H1 (cell line): ENCODE data around the gene BLOC1S3. TPM values are rescaled to one million over a fixed set of nuclear protein-coding genes. Genes with fewer than 3 reads are reported as not detected.
A peak's percentile ranks its signal among the peaks of the same experiment; 100 is the strongest.

Experiments
- CTCF ChIA-PET: fragments of 300-600 bp; sonication (Branson Sonifier 250); formaldehyde crosslinking; loops from one replicate; lab custom pipeline; 2021; ENCODE audit not compliant: partially characterized antibody; lab: Charles Lee
- POLR2A ChIA-PET: fragments of 300-600 bp; sonication (Branson Sonifier 250); formaldehyde crosslinking; loops from one replicate; lab custom pipeline; 2021; ENCODE audit warnings: inconsistent platforms; ENCODE audit not compliant: partially characterized antibody; lab: Charles Lee
- DNase-seq, 2 experiments: peaks; one replicate each; pipeline versions ENCODE4 v3.0.0 to v3.0.0-alpha.2; 2010 to 2022; ENCODE audit warnings: low spot score in 2 of 2, low read depth in 1 of 2, mixed read lengths in 1 of 2
- FAIRE-seq: peaks from 2 replicates; lab custom pipeline; 2011; peaks lifted over from hg19 to GRCh38; lab: Jason Lieb, UNC
- H2AFZ ChIP-seq: 2 replicates; pipeline ENCODE4 v1.8.1; 2012; ENCODE audit warnings: low read length, inconsistent platforms
- H2AK5ac ChIP-seq: 2 replicates; pipeline ENCODE4 v1.6.1; 2013; ENCODE audit warnings: low read depth, low read length
- H2BK120ac ChIP-seq: replicated peaks from 2 replicates; pipeline ENCODE3; 2013; ENCODE audit warnings: low read depth, low read length, inconsistent platforms
- H2BK12ac ChIP-seq: 2 replicates; pipeline ENCODE4 v1.6.1; 2013; ENCODE audit warnings: low read depth, low read length
- H2BK15ac ChIP-seq: 2 replicates; pipeline ENCODE4 v1.6.1; 2013; ENCODE audit warnings: low read length
- H2BK20ac ChIP-seq: 2 replicates; pipeline ENCODE4 v1.6.1; 2013; ENCODE audit warnings: low read length
- H2BK5ac ChIP-seq: 2 replicates; pipeline ENCODE4 v1.6.1; 2013; ENCODE audit warnings: low read depth, low read length
- H3K14ac ChIP-seq: 2 replicates; pipeline ENCODE4 v1.6.1; 2013; ENCODE audit warnings: inconsistent platforms; ENCODE audit not compliant: insufficient read length
- H3K18ac ChIP-seq: 2 replicates; pipeline ENCODE4 v1.6.1; 2013; ENCODE audit warnings: low read length; ENCODE audit errors: extremely low read depth
- H3K23ac ChIP-seq: 2 replicates; pipeline ENCODE4 v1.6.1; 2013; ENCODE audit warnings: inconsistent platforms; ENCODE audit not compliant: insufficient read length
- H3K23me2 ChIP-seq: 2 replicates; pipeline ENCODE4 v1.6.1; 2013; ENCODE audit warnings: low read depth, low read length
- H3K27ac ChIP-seq: 2 replicates; pipeline ENCODE4 v1.6.1; 2011; ENCODE audit warnings: low read depth, low read length, inconsistent platforms
- H3K27me3 ChIP-seq, 4 experiments: replicated peaks in 1 of 4; 1 replicate in 1 of 4; 2 replicates in 3 of 4; pipeline versions ENCODE4 v1.6.1 to v1.8.1; 2011 to 2013; ENCODE audit warnings: low read length in 3 of 4, mild to moderate bottlenecking in 3 of 4, inconsistent platforms in 2 of 4, mixed read lengths in 2 of 4, moderate library complexity in 1 of 4; ENCODE audit not compliant: control insufficient read depth in 3 of 4, insufficient read depth in 3 of 4; ENCODE audit errors: extremely low read depth in 1 of 4
- H3K36me3 ChIP-seq, 4 experiments: 2 replicates each; pipeline versions ENCODE4 v1.6.1 to v1.8.1; 2011 to 2013; ENCODE audit warnings: mild to moderate bottlenecking in 4 of 4, low read length in 3 of 4, moderate library complexity in 2 of 4, control low read depth in 1 of 4, inconsistent platforms in 1 of 4; ENCODE audit not compliant: insufficient read depth in 4 of 4, control insufficient read depth in 2 of 4
- H3K4ac ChIP-seq: replicated peaks from 2 replicates; pipeline ENCODE3; 2013; ENCODE audit warnings: low read length, low read depth, mixed read lengths, inconsistent platforms; ENCODE audit not compliant: insufficient read length
- H3K4me1 ChIP-seq, 4 experiments: replicated peaks in 1 of 4; 1 replicate in 1 of 4; 2 replicates in 3 of 4; pipeline versions ENCODE4 v1.6.1 to v1.8.1; 2011 to 2013; ENCODE audit warnings: low read length in 3 of 4, inconsistent platforms in 2 of 4, mixed read lengths in 1 of 4; ENCODE audit not compliant: insufficient read depth in 4 of 4, control insufficient read depth in 3 of 4
- H3K4me2 ChIP-seq, 2 experiments: 2 replicates each; pipeline versions ENCODE4 v1.6.1 to v1.8.1; 2011 to 2013; ENCODE audit warnings: low read depth in 2 of 2, low read length in 2 of 2, control low read depth in 1 of 2, inconsistent platforms in 1 of 2, mild to moderate bottlenecking in 1 of 2; ENCODE audit not compliant: insufficient read depth in 1 of 2
- H3K4me3 ChIP-seq, 4 experiments: fragments of 200-600, 300-600 bp in 1 of 4; sonication (generic), shearing (Covaris generic), sonication (Bioruptor Twin) in 1 of 4; 2 replicates each; pipeline versions ENCODE4 v1.5.1 to v1.8.1; 2011 to 2016; ENCODE audit warnings: low read length in 4 of 4, low read depth in 3 of 4, control low read depth in 2 of 4, inconsistent platforms in 2 of 4, mild to moderate bottlenecking in 2 of 4, mixed read lengths in 1 of 4, moderate library complexity in 1 of 4; ENCODE audit not compliant: insufficient read depth in 2 of 4; ENCODE audit errors: extremely low read depth in 1 of 4
- H3K56ac ChIP-seq: replicated peaks from 2 replicates; pipeline ENCODE3; 2013; ENCODE audit warnings: low read depth, mild to moderate bottlenecking, mixed read lengths, low read length, inconsistent platforms; ENCODE audit not compliant: insufficient read length
- H3K79me1 ChIP-seq: 2 replicates; pipeline ENCODE4 v1.6.1; 2013; ENCODE audit warnings: low read depth, low read length, control low read depth
- H3K79me2 ChIP-seq, 2 experiments: 2 replicates each; pipeline versions ENCODE4 v1.6.1 to v1.8.1; 2012 to 2013; ENCODE audit warnings: low read length in 2 of 2, mild to moderate bottlenecking in 2 of 2, inconsistent platforms in 1 of 2; ENCODE audit not compliant: insufficient read depth in 2 of 2, control insufficient read depth in 1 of 2
- H3K9ac ChIP-seq, 4 experiments: replicated peaks in 1 of 4; 1 replicate in 1 of 4; 2 replicates in 3 of 4; pipeline versions ENCODE4 v1.6.1 to v1.8.1; 2011 to 2013; ENCODE audit warnings: low read depth in 3 of 4, low read length in 3 of 4, control low read depth in 2 of 4, mild to moderate bottlenecking in 2 of 4, moderate library complexity in 2 of 4, inconsistent platforms in 1 of 4; ENCODE audit errors: extremely low read depth in 1 of 4
- H3K9me3 ChIP-seq, 2 experiments: 2 replicates each; pipeline versions ENCODE4 v1.6.1 to v1.8.1; 2012 to 2013; ENCODE audit warnings: mild to moderate bottlenecking in 2 of 2, moderate library complexity in 2 of 2, control low read depth in 1 of 2, inconsistent platforms in 1 of 2, low read depth in 1 of 2, low read length in 1 of 2, mixed read lengths in 1 of 2; ENCODE audit not compliant: insufficient read depth in 2 of 2
- H4K20me1 ChIP-seq, 2 experiments: replicated peaks in 1 of 2; 2 replicates each; pipeline versions ENCODE3 to v1.8.1; 2011 to 2013; ENCODE audit warnings: inconsistent platforms in 2 of 2, low read length in 2 of 2, mild to moderate bottlenecking in 1 of 2; ENCODE audit not compliant: insufficient read depth in 2 of 2, control insufficient read depth in 1 of 2
- H4K5ac ChIP-seq: 2 replicates; pipeline ENCODE4 v1.6.1; 2013; ENCODE audit warnings: low read length, low read depth, mixed read lengths, inconsistent platforms; ENCODE audit not compliant: insufficient read length
- H4K8ac ChIP-seq: 2 replicates; pipeline ENCODE4 v1.8.0; 2013; ENCODE audit warnings: mild to moderate bottlenecking, moderate library complexity, low read length, inconsistent platforms; ENCODE audit not compliant: insufficient read depth; ENCODE audit errors: extremely low read depth
- H4K91ac ChIP-seq: replicated peaks from 2 replicates; pipeline ENCODE3; 2013; ENCODE audit warnings: low read length, mixed read lengths, inconsistent platforms; ENCODE audit not compliant: insufficient read length
- BRCA1 ChIP-seq: IDR thresholded peaks from 2 replicates; pipeline ENCODE4 v1.6.1; 2012; ENCODE audit warnings: low read depth, low read length, improper control_type of control experiment
- KDM4A ChIP-seq: IDR thresholded peaks from one replicate; pipeline ENCODE4 v1.7.1; 2012; ENCODE audit warnings: low read depth, mild to moderate bottlenecking, moderate library complexity, low read length, inconsistent platforms; ENCODE audit not compliant: severe bottlenecking
- NANOG ChIP-seq: IDR thresholded peaks from 2 replicates; pipeline ENCODE4 v1.6.1; 2011; ENCODE audit warnings: low read length, low read depth, mild to moderate bottlenecking, inconsistent platforms; ENCODE audit not compliant: insufficient read depth, poor library complexity, severe bottlenecking
- TBP ChIP-seq: IDR thresholded peaks from 2 replicates; pipeline ENCODE4 v1.6.1; 2011; ENCODE audit warnings: low read depth, low read length, improper control_type of control experiment
- TCF12 ChIP-seq: IDR thresholded peaks from 2 replicates; pipeline ENCODE4 v1.6.1; 2011; ENCODE audit warnings: low read depth, mild to moderate bottlenecking, low read length
- ZNF274 ChIP-seq: IDR thresholded peaks from 2 replicates; pipeline ENCODE4 v1.7.0; 2012; ENCODE audit warnings: low read length, borderline replicate concordance; ENCODE audit errors: extremely low read depth
- WGBS, 2 experiments: shearing (Covaris generic) in 1 of 2; methylation state at CpG; one replicate each; pipeline versions ENCODE4 v1.1.6 to v1.1.7; 2013 to 2015; ENCODE audit warnings: low lambda C conversion rate in 2 of 2, mixed read lengths in 2 of 2, inconsistent platforms in 1 of 2, low coverage in 1 of 2, missing lambda C conversion rate in 1 of 2; ENCODE audit not compliant: insufficient replicate concordance in 2 of 2, insufficient coverage in 1 of 2, insufficient read length in 1 of 2; ENCODE audit errors: extremely low coverage in 1 of 2, missing lambda C conversion rate in 1 of 2; 5-methylcytosine and 5-hydroxymethylcytosine counted together
- polyA plus RNA-seq, 7 experiments: library from polyadenylated mRNA; depleted of rRNA in 3 of 7; stranded (reverse) in 5 of 7; unstranded in 2 of 7; fragments of >200 nt in 5 of 7; fragments of 200-250 nt in 2 of 7; gene quantifications; 1 replicate in 5 of 7; 2 replicates in 1 of 7; 4 replicates in 1 of 7; pipeline versions ENCODE4 v1.2.1 to v1.2.3, GENCODE V29; 2011 to 2013; ENCODE audit warnings: missing spikeins in 2 of 7, mixed read lengths in 2 of 7
- total RNA-seq: library from RNA; stranded (reverse); fragmentation: NEBNext Ultra II Directional; extraction: Animal tissue kit (Norgen Biotek cat#: 25700); gene quantifications from 2 replicates; pipeline ENCODE4 v1.2.1, GENCODE V29; 2021
- TF ChIP-seq, protein P1 (sequence below): IDR thresholded peaks from 2 replicates; pipeline ENCODE4 v1.6.1; 2012; ENCODE audit warnings: inconsistent platforms

Gene BLOC1S3
- total and polyA plus RNA-seq, 2 of the 8 experiments (the other 6 are each of a cell fraction or from before 2014, with no cell fraction given): 6.0 to 6.1 TPM

DNA sequence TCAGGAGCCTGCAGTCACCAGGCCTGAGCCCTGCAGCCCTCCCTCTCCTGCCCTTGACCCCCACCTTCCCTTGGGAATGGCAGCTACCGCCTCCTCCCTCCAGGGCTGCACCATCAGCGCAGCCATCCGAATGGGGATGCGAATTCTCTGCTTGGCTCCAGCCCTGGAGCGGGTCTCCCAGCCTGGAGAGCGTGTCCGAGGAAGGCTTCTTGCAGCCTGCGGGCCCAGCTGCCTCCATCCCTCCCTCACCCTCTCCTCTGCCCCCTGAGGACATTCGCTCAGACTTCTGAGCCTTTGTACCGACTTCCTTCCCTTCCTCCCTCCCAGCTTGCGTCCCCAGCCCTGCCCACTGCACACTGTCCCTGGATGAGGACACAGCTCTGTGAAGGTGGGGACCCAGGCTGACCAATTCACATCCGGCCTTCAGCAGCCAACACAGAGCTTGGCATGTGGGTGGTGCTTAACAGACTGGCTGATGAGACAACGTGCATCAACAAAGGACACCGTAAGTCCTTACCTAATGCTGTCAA is 11.8 kb upstream of the BLOC1S3 start:
- WGBS, 2 experiments: 70% methylated on average over 14 of the region's 14 CpGs; no CpG with 5 or more reads in 1 of the 2 experiments
- no peak overlapping the region; the same call in 1 of the 2 replicates for H3K18ac ChIP-seq
- TF ChIP-seq TBP (no peak), ZNF274 (no peak), NANOG (no peak), KDM4A (no peak), BRCA1 (no peak), TCF12 (no peak)
- TF ChIP-seq, protein P1, sequence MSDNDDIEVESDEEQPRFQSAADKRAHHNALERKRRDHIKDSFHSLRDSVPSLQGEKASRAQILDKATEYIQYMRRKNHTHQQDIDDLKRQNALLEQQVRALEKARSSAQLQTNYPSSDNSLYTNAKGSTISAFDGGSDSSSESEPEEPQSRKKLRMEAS: no peak
- H3K23ac ChIP-seq: no peak overlapping the region
- H2BK15ac ChIP-seq: no peak overlapping the region
- H3K23me2 ChIP-seq: no peaks in the 10 kb centered on the region
- POLR2A ChIA-PET: interaction anchor here (1.1 to 3.7 kb wide), 4 partner anchors 9 to 262 kb away, joined by 3 to 21 read pairs (median 4); no protein-coding TSS in a partner anchor
- no peak overlapping the region for H2BK20ac ChIP-seq
- peaks cover 0 to 10% of the 10 kb centered on the region in 2 experiments for H4K20me1 ChIP-seq
- H3K4ac ChIP-seq: no peak overlapping the region
- CTCF ChIA-PET: interaction anchor here (0.6 to 5.6 kb wide), 10 partner anchors 11 to 386 kb away, joined by 3 to 54 read pairs (median 6); partner anchors contain the start of genes BLOC1S3 and TRAPPC6A
- H3K4me2 ChIP-seq: no peak overlapping the region
- no peak overlapping the region for H4K5ac ChIP-seq
- no peak overlapping the region for H3K56ac ChIP-seq
- H4K91ac ChIP-seq: peak overlapping the region; percentile 47
- 0 out of 2 replicates have a peak overlapping the region, but pooled peaks have one; percentile 4 for H4K8ac ChIP-seq
- H3K27ac ChIP-seq: no peak overlapping the region
- peaks cover 0 to 7% (median 2%) of the 10 kb centered on the region in 4 experiments; a peak in 5 of 7 replicates for H3K4me1 ChIP-seq
- no peak overlapping the region for H3K14ac ChIP-seq
- DNase-seq: no peak
- no peak overlapping the region for H3K4me3 ChIP-seq
- H3K79me1 ChIP-seq: no peaks in the 10 kb centered on the region; the same call in 1 of the 2 replicates
- no peak overlapping the region for H2BK120ac ChIP-seq
- FAIRE-seq: no peak
- no peaks in the 10 kb centered on the region for H3K79me2 ChIP-seq
- peak overlapping the region; percentile 52; the same call in 1 of the 2 replicates for H2BK5ac ChIP-seq
- no peaks in the 10 kb centered on the region for H3K9me3 ChIP-seq
- no peak overlapping the region; the same call in 1 of the 2 replicates for H2BK12ac ChIP-seq
- no peaks in the 10 kb centered on the region for H3K36me3 ChIP-seq
- no peak overlapping the region for H2AFZ ChIP-seq
- no peaks in the 10 kb centered on the region for H3K27me3 ChIP-seq
- H3K9ac ChIP-seq: no peak overlapping the region; a peak in 2 of 7 replicates
- H2AK5ac ChIP-seq: no peak overlapping the region
